Measurements from ENCODE around the gene CNOT6L. TPM values are rescaled to one million over a fixed set of nuclear protein-coding genes. Genes with fewer than 3 reads are reported as not detected.

The CNOT6L gene
- polyA plus RNA-seq, 2 of the 4 experiments (the other 2 are of a cell fraction): 5.8 to 8.7 TPM

GRCh38 chr4:77820649-77821561, 1.7 kb upstream of the CNOT6L start (continued):
- no peak for TF ChIP-seq HMGXB4 (CRISPR knock-in tag; IDR thresholded peaks at IDR 0.05; ENCODE audit: borderline replicate concordance)
- no peak for TF ChIP-seq HOXA7 (CRISPR knock-in tag; IDR thresholded peaks at IDR 0.05)
- TF ChIP-seq EHF (CRISPR knock-in tag; IDR thresholded peaks at IDR 0.05): no peak

GRCh38 chr4:77819843-77820648, 878 bp upstream of the CNOT6L start:
- ChIA-PET POLR2A (interaction anchor here (0.9 to 2.1 kb wide), 2 partner anchors 39 to 42 kb away, joined by 3 to 33 read pairs; partner anchors contain the start of gene MRPL1), CTCF (interaction anchor here (1.0 to 1.4 kb wide), 2 partner anchors 42 to 83 kb away, joined by 3 to 7 read pairs; partner anchors contain the start of gene MRPL1)
- ATAC-seq (peak; percentile 73 to 87), DNase-seq (ENCODE audit: low read depth in 1 of 2, low spot score in 1 of 2) (peak; percentile 59 to 82), FAIRE-seq (no peak)
- H3K4me2 ChIP-seq: peak overlapping the region; percentile 81
- H3K27ac ChIP-seq: peak overlapping the region; percentile 95 to 96
- H3K4me3 ChIP-seq: peak overlapping the region; percentile 81
- peaks cover 10% of the 10 kb centered on the region; the same call in 2 of the 3 replicates for H3K4me1 ChIP-seq
- WGBS (ENCODE audit: missing lambda C conversion rate): 0% methylated on average over 24 of the region's 81 CpGs
- peak; percentile 46 for TF ChIP-seq POLR2A (IDR thresholded peaks at IDR 0.05; ENCODE audit: low read length)
- no peak for TF ChIP-seq KDM5A (IDR thresholded peaks at IDR 0.05)
- no peak for TF ChIP-seq USF2 (IDR thresholded peaks at IDR 0.05)
- TF ChIP-seq GATA3 (IDR thresholded peaks at IDR 0.05; ENCODE audit: borderline replicate concordance): no peak
- peak in 1 of 2 experiments; percentile 41; a peak in 1 of 5 replicates for TF ChIP-seq JUN (IDR thresholded peaks at IDR 0.05)
- TF ChIP-seq BHLHE40 (IDR thresholded peaks at IDR 0.05; ENCODE audit: low read depth, low read length): no peak
- TF ChIP-seq FOSL2 (IDR thresholded peaks at IDR 0.05): no peak
- no peak for TF ChIP-seq FOSL2 (CRISPR knock-in tag; IDR thresholded peaks at IDR 0.05)
- TF ChIP-seq HOXA7 (CRISPR knock-in tag; IDR thresholded peaks at IDR 0.05): no peak
- no peak for TF ChIP-seq HDAC2 (IDR thresholded peaks at IDR 0.05)
- TF ChIP-seq NR3C1 (IDR thresholded peaks at IDR 0.05): no peak
- no peak for TF ChIP-seq ZC3H11A (IDR thresholded peaks at IDR 0.05)
- no peak for TF ChIP-seq ELK1 (IDR thresholded peaks at IDR 0.05; ENCODE audit: low read depth, low read length)
- TF ChIP-seq PBX3 (IDR thresholded peaks at IDR 0.05): peak; percentile 71
- TF ChIP-seq MAX (IDR thresholded peaks at IDR 0.05): peak; percentile 51
- no peak for TF ChIP-seq POLR2AphosphoS2 (conservative IDR thresholded peaks at IDR 0.05; ENCODE audit: low read length)
- TF ChIP-seq CEBPB (IDR thresholded peaks at IDR 0.05): no peak
- no peak for TF ChIP-seq ZNF302 (CRISPR knock-in tag; IDR thresholded peaks at IDR 0.05)
- TF ChIP-seq CBX2 (IDR thresholded peaks at IDR 0.05; ENCODE audit: borderline replicate concordance, low read depth): no peak
- TF ChIP-seq HMGXB4 (CRISPR knock-in tag; IDR thresholded peaks at IDR 0.05; ENCODE audit: borderline replicate concordance): no peak
- no peak for TF ChIP-seq FOXS1 (CRISPR knock-in tag; IDR thresholded peaks at IDR 0.05)
- peak; percentile 55; the same call in 1 of the 3 replicates for TF ChIP-seq BCL3 (IDR thresholded peaks at IDR 0.05)
- TF ChIP-seq EHMT2 (IDR thresholded peaks at IDR 0.05; ENCODE audit: low read depth): no peak
- TF ChIP-seq CBX8 (IDR thresholded peaks at IDR 0.05): no peak
- peak; percentile 58 for TF ChIP-seq PHF8 (IDR thresholded peaks at IDR 0.05; ENCODE audit: borderline replicate concordance, low read depth)
- TF ChIP-seq MYC (IDR thresholded peaks at IDR 0.05; ENCODE audit: borderline replicate concordance, low read length): no peak; the same call in 1 of the 2 replicates
- TF ChIP-seq MAFK (IDR thresholded peaks at IDR 0.05; ENCODE audit: partially characterized antibody): no peak
- TF ChIP-seq CHD2 (IDR thresholded peaks at IDR 0.05; ENCODE audit: low read length, partially characterized antibody): no peak
- no peaks in the 10 kb centered on the region for H3K9me3 ChIP-seq
